Measurements from ENCODE around the gene OTULIN. TPM values are rescaled to one million over a fixed set of nuclear protein-coding genes. Genes with fewer than 3 reads are reported as not detected.

The OTULIN gene
- total RNA-seq, 4 donors from 2014 or later: 33.0 to 42.2 (median 37.8) TPM

- peaks cover 0 to 49% (median 5%) of the 10 kb centered on the region in 4 donors for H3K4me1 ChIP-seq
- H3K27me3 ChIP-seq: no peaks in the 10 kb centered on the region
Observed at GRCh38 chr5:14665101-14665822, 744 bp downstream of the OTULIN start.

GRCh38 chr5:14665949-14666348 lies 1.4 kb downstream of the OTULIN start:
- H3K4me1 ChIP-seq: peaks cover 0 to 56% (median 9%) of the 10 kb centered on the region in 4 donors
- DNase-seq: peak in 2 of 3 donors; percentile 64 to 74
- peak overlapping the region; percentile 70 to 91 (median 86) for H3K4me3 ChIP-seq

More at GRCh38 chr5:14665101-14665822, 744 bp downstream of the OTULIN start:
- peak overlapping the region; percentile 70 to 91 (median 86) for H3K4me3 ChIP-seq
- TF ChIP-seq CTCF (IDR thresholded peaks at IDR 0.05): peak in 1 of 6 experiments; percentile 16
- peak in 1 of 2 donors; percentile 39 for TF ChIP-seq POLR2A (IDR thresholded peaks at IDR 0.05)
- H3K36me3 ChIP-seq: no peaks in the 10 kb centered on the region
- peak overlapping the region; percentile 80 to 99 (median 95) for H3K27ac ChIP-seq
- no peaks in the 10 kb centered on the region for H3K9me3 ChIP-seq
- peak; percentile 47 to 70 (median 68) for DNase-seq

GRCh38 chr5:14666357-14666756 lies 1.8 kb downstream of the OTULIN start:
- H3K4me3 ChIP-seq: peak overlapping the region in 2 of 4 donors; percentile 81 to 91
- no peaks in the 10 kb centered on the region for H3K27me3 ChIP-seq
- H3K9me3 ChIP-seq: no peaks in the 10 kb centered on the region
- no peaks in the 10 kb centered on the region for H3K36me3 ChIP-seq
- no peak for TF ChIP-seq CTCF (IDR thresholded peaks at IDR 0.05)
- no peak for TF ChIP-seq POLR2A (IDR thresholded peaks at IDR 0.05)
- no peak for DNase-seq
- H3K27ac ChIP-seq: peak overlapping the region in 1 of 4 donors; percentile 92
- peaks cover 0 to 60% (median 11%) of the 10 kb centered on the region in 4 donors for H3K4me1 ChIP-seq

More at GRCh38 chr5:14665949-14666348, 1.4 kb downstream of the OTULIN start:
- H3K27me3 ChIP-seq: no peaks in the 10 kb centered on the region
- no peaks in the 10 kb centered on the region for H3K9me3 ChIP-seq
- H3K36me3 ChIP-seq: no peaks in the 10 kb centered on the region
- peak in 4 of 6 experiments; percentile 15 to 43 (median 37) for TF ChIP-seq CTCF (IDR thresholded peaks at IDR 0.05)
- no peak for TF ChIP-seq POLR2A (IDR thresholded peaks at IDR 0.05)
- peak overlapping the region in 2 of 4 donors; percentile 80 to 92 for H3K27ac ChIP-seq

GRCh38 chr5:14667290-14667689 lies 2.8 kb downstream of the OTULIN start:
- Histone ChIP-seq H3K36me3 (no peaks in the 10 kb centered on the region), H3K9me3 (no peaks in the 10 kb centered on the region), H3K27ac (peak overlapping the region in 1 of 4 donors; percentile 44), H3K4me1 (peaks cover 0 to 69% (median 15%) of the 10 kb centered on the region in 4 donors), H3K4me3 (no peak overlapping the region), H3K27me3 (no peaks in the 10 kb centered on the region)
- no peak for DNase-seq
- no peak for TF ChIP-seq CTCF (IDR thresholded peaks at IDR 0.05)
- no peak for TF ChIP-seq POLR2A (IDR thresholded peaks at IDR 0.05)

- H3K27me3 ChIP-seq: no peaks in the 10 kb centered on the region
- no peaks in the 10 kb centered on the region for H3K9me3 ChIP-seq
- no peaks in the 10 kb centered on the region for H3K36me3 ChIP-seq
- peak overlapping the region in 3 of 4 donors; percentile 24 to 44 (median 26) for H3K27ac ChIP-seq
- DNase-seq: no peak
- peaks cover 0 to 73% (median 15%) of the 10 kb centered on the region in 4 donors for H3K4me1 ChIP-seq
- H3K4me3 ChIP-seq: peak overlapping the region in 1 of 4 donors; percentile 9
- TF ChIP-seq POLR2A (IDR thresholded peaks at IDR 0.05) (no peak), CTCF (IDR thresholded peaks at IDR 0.05) (no peak)
Observed at GRCh38 chr5:14667770-14668169, 3.3 kb downstream of the OTULIN start.
